ENCODE measurements around the gene RMDN2. TPM values are rescaled to one million over a fixed set of nuclear protein-coding genes. Genes with fewer than 3 reads are reported as not detected.
A peak's percentile ranks its signal among the peaks of the same experiment; 100 is the strongest.

The RMDN2 gene
- 1.3 and 2.3 TPM in 2 replicates for total RNA-seq

GRCh38 chr2:37925063-37925897 is at the start of gene RMDN2:
TSS of gene RMDN2 (plus strand) at chr2:37925287. CDS start at chr2:37929278, 3,991 bp downstream.
- DNase-seq (ENCODE audit: low read depth in 2 of 2) = peak; percentile 80 to 87

- peak in 1 of 2 donors; percentile 5 for DNase-seq (ENCODE audit: low read depth in 2 of 2)
Observed at GRCh38 chr2:37875403-37875906, 49.6 kb upstream of the RMDN2 start.

GRCh38 chr2:37876227-37876626 is 48.9 kb upstream of the RMDN2 start:
- no peak for DNase-seq (ENCODE audit: low read depth in 2 of 2)

GRCh38 chr2:37877457-37878315 is 47.4 kb upstream of the RMDN2 start:
- DNase-seq (ENCODE audit: low read depth in 2 of 2) = peak; percentile 64 to 73

- DNase-seq (ENCODE audit: low read depth in 2 of 2) = no peak
Observed at GRCh38 chr2:37878536-37878935, 46.6 kb upstream of the RMDN2 start.

GRCh38 chr2:37880551-37880950 is 44.5 kb upstream of the RMDN2 start:
- DNase-seq (ENCODE audit: low read depth in 2 of 2) = no peak

GRCh38 chr2:37881397-37881796 is 43.7 kb upstream of the RMDN2 start:
- DNase-seq (ENCODE audit: low read depth in 2 of 2) = no peak

- DNase-seq (ENCODE audit: low read depth in 2 of 2) = no peak
Observed at GRCh38 chr2:37882036-37882435, 43.1 kb upstream of the RMDN2 start.

GRCh38 chr2:37883518-37883917 is 41.6 kb upstream of the RMDN2 start:
- DNase-seq (ENCODE audit: low read depth in 2 of 2) = no peak

GRCh38 chr2:37885329-37885993 is 39.6 kb upstream of the RMDN2 start:
- DNase-seq (ENCODE audit: low read depth in 2 of 2) = no peak

GRCh38 chr2:37886745-37887144 is 38.3 kb upstream of the RMDN2 start:
- no peak for DNase-seq (ENCODE audit: low read depth in 2 of 2)

GRCh38 chr2:37887286-37887685 is 37.8 kb upstream of the RMDN2 start:
- no peak for DNase-seq (ENCODE audit: low read depth in 2 of 2)

- peak; percentile 50 to 70 for DNase-seq (ENCODE audit: low read depth in 2 of 2)
Observed at GRCh38 chr2:37890893-37891495, 34.1 kb upstream of the RMDN2 start.

GRCh38 chr2:37891846-37892435 is 33.1 kb upstream of the RMDN2 start:
- no peak for DNase-seq (ENCODE audit: low read depth in 2 of 2)

- peak in 1 of 2 donors; percentile 11 for DNase-seq (ENCODE audit: low read depth in 2 of 2)
Observed at GRCh38 chr2:37892436-37893114, 32.5 kb upstream of the RMDN2 start.

- DNase-seq (ENCODE audit: low read depth in 2 of 2) = no peak
Observed at GRCh38 chr2:37893327-37893726, 31.8 kb upstream of the RMDN2 start.

GRCh38 chr2:37894047-37894446 is 31.0 kb upstream of the RMDN2 start:
- DNase-seq (ENCODE audit: low read depth in 2 of 2) = no peak

GRCh38 chr2:37894601-37895000 is 30.5 kb upstream of the RMDN2 start:
- no peak for DNase-seq (ENCODE audit: low read depth in 2 of 2)

GRCh38 chr2:37895140-37895539 is 29.9 kb upstream of the RMDN2 start:
- no peak for DNase-seq (ENCODE audit: low read depth in 2 of 2)

GRCh38 chr2:37896319-37896718 is 28.8 kb upstream of the RMDN2 start:
- DNase-seq (ENCODE audit: low read depth in 2 of 2) = no peak

Data from dermis microvascular lymphatic vessel endothelial cell (primary cell).